ENCODE results near the gene TRPC4. TPM values are rescaled to one million over a fixed set of nuclear protein-coding genes. Genes with fewer than 3 reads are reported as not detected.
A peak's percentile ranks its signal among the peaks of the same experiment; 100 is the strongest.

The TRPC4 gene
- total RNA-seq, 1 donor from 2014 or later = 8.1 TPM

GRCh38 chr13:37706041-37706440 is 163.5 kb downstream of the TRPC4 start:
- no peaks in the 10 kb centered on the region for H3K27me3 ChIP-seq
- no peaks in the 10 kb centered on the region for H3K4me1 ChIP-seq
- no peak for DNase-seq (ENCODE audit: low spot score in 2 of 2)
- no peaks in the 10 kb centered on the region for H3K36me3 ChIP-seq
- H3K4me3 ChIP-seq = no peak overlapping the region
- TF ChIP-seq CTCF (IDR thresholded peaks at IDR 0.05) = no peak
- no peaks in the 10 kb centered on the region for H3K9me3 ChIP-seq
- no peak overlapping the region for H3K27ac ChIP-seq
- intact Hi-C loops (cut with DNase I) = no loop called here

- no peak for TF ChIP-seq CTCF (IDR thresholded peaks at IDR 0.05)
- Histone ChIP-seq H3K36me3 (no peaks in the 10 kb centered on the region), H3K9me3 (no peaks in the 10 kb centered on the region), H3K27me3 (no peaks in the 10 kb centered on the region), H3K4me3 (no peak overlapping the region), H3K4me1 (no peaks in the 10 kb centered on the region), H3K27ac (peak overlapping the region in 1 of 2 donors; percentile 2)
- intact Hi-C loops (cut with DNase I) = no loop called here
- peak in 1 of 2 donors; percentile 64 for DNase-seq (ENCODE audit: low spot score in 2 of 2)
These were observed 167.6 kb downstream of the TRPC4 start for GRCh38 chr13:37701972-37702371.

- intact Hi-C loops (cut with DNase I) = no loop called here
- no peaks in the 10 kb centered on the region for H3K4me1 ChIP-seq
- no peak overlapping the region for H3K4me3 ChIP-seq
- H3K9me3 ChIP-seq = no peaks in the 10 kb centered on the region
- no peaks in the 10 kb centered on the region for H3K27me3 ChIP-seq
- no peaks in the 10 kb centered on the region for H3K36me3 ChIP-seq
- TF ChIP-seq CTCF (IDR thresholded peaks at IDR 0.05) = no peak
- no peak for DNase-seq (ENCODE audit: low spot score in 2 of 2)
- H3K27ac ChIP-seq = peak overlapping the region in 1 of 2 donors; percentile 2
These were observed 168.3 kb downstream of the TRPC4 start for GRCh38 chr13:37701306-37701705.

- Histone ChIP-seq H3K36me3 (no peaks in the 10 kb centered on the region), H3K4me3 (no peak overlapping the region), H3K4me1 (no peaks in the 10 kb centered on the region), H3K27ac (peak overlapping the region in 1 of 2 donors; percentile 0), H3K27me3 (no peaks in the 10 kb centered on the region), H3K9me3 (no peaks in the 10 kb centered on the region)
- DNase-seq (ENCODE audit: low spot score in 2 of 2) = no peak
- TF ChIP-seq CTCF (IDR thresholded peaks at IDR 0.05) = no peak
- intact Hi-C loops (cut with DNase I) = no loop called here
These were observed 168.7 kb downstream of the TRPC4 start for GRCh38 chr13:37700887-37701286.

- Histone ChIP-seq H3K4me1 (no peaks in the 10 kb centered on the region), H3K9me3 (no peaks in the 10 kb centered on the region), H3K36me3 (no peaks in the 10 kb centered on the region), H3K27me3 (no peaks in the 10 kb centered on the region), H3K4me3 (no peak overlapping the region), H3K27ac (no peak overlapping the region)
- no peak for TF ChIP-seq CTCF (IDR thresholded peaks at IDR 0.05)
- intact Hi-C loops (cut with DNase I) = no loop called here
- DNase-seq (ENCODE audit: low spot score in 2 of 2) = no peak
These were observed 174.4 kb downstream of the TRPC4 start for GRCh38 chr13:37695200-37695599.

- no peak for DNase-seq (ENCODE audit: low spot score in 2 of 2)
- no peak overlapping the region for H3K27ac ChIP-seq
- no peaks in the 10 kb centered on the region for H3K4me1 ChIP-seq
- H3K36me3 ChIP-seq = no peaks in the 10 kb centered on the region
- no peak for TF ChIP-seq CTCF (IDR thresholded peaks at IDR 0.05)
- intact Hi-C loops (cut with DNase I) = no loop called here
- H3K4me3 ChIP-seq = no peak overlapping the region
- H3K27me3 ChIP-seq = no peaks in the 10 kb centered on the region
- no peaks in the 10 kb centered on the region for H3K9me3 ChIP-seq
These were observed 179.2 kb downstream of the TRPC4 start for GRCh38 chr13:37690361-37690760.
